Body of pancreas (tissue), 4 donors: ENCODE measurements around the gene KLHL6. TPM values are rescaled to one million over a fixed set of nuclear protein-coding genes. Genes with fewer than 3 reads are reported as not detected.

Experiments used
- ATAC-seq: fragments of 150-250 bp; one replicate; pipeline ENCODE4 v1.9.1; 2016
- DNase-seq, 4 donors: peaks; one replicate each; pipeline ENCODE4 v3.0.0-alpha.2; 2019
- H3K27ac ChIP-seq, 4 donors: fragments of 200-600 bp; sonication (generic); 1 replicate in 3 of 4; 2 replicates in 1 of 4; pipeline versions ENCODE4 v1.5.1 to v1.6.1; 2016 to 2019; ENCODE audit warnings: mild to moderate bottlenecking in 1 of 4, mixed read lengths in 1 of 4, moderate library complexity in 1 of 4
- H3K27me3 ChIP-seq, 2 donors: fragments of 200-600 bp; sonication (generic); one replicate each; pipeline ENCODE4 v1.6.0; 2016; ENCODE audit warnings: mild to moderate bottlenecking in 1 of 2
- H3K36me3 ChIP-seq, 2 donors: fragments of 200-600 bp; sonication (generic); replicated peaks in 1 of 2; 2 replicates each; pipeline ENCODE4 v1.5.1; 2016; ENCODE audit warnings: low read depth in 2 of 2; ENCODE audit not compliant: insufficient read depth in 1 of 2
- H3K4me1 ChIP-seq: fragments of 200-600 bp; sonication (generic); one replicate; pipeline ENCODE4 v1.6.0; 2016
- H3K4me3 ChIP-seq, 2 donors: fragments of 200-600 bp; sonication (generic); 1 replicate in 1 of 2; 2 replicates in 1 of 2; pipeline ENCODE4 v1.5.1; 2016 to 2019
- H3K9me3 ChIP-seq, 3 donors: fragments of 200-600 bp; sonication (generic); 1 replicate in 2 of 3; 2 replicates in 1 of 3; pipeline ENCODE4 v1.5.1; 2016
- CTCF ChIP-seq, 7 experiments: fragments of 450-650 bp in 4 of 7; fragments of 200-600 bp in 3 of 7; sonication (generic) in 3 of 7; IDR thresholded peaks; one replicate each; pipeline ENCODE4 v1.5.1; 2016 to 2019; ENCODE audit warnings: antibody characterized with exemption in 7 of 7
- POLR2A ChIP-seq, 3 donors: fragments of 450-650 bp; IDR thresholded peaks; one replicate each; pipeline ENCODE4 v1.6.1; 2016; ENCODE audit warnings: antibody characterized with exemption in 3 of 3, mild to moderate bottlenecking in 2 of 3
- WGBS, 2 donors: methylation state at CpG; one replicate each; pipeline ENCODE4 v1.1.5; 2017; 5-methylcytosine and 5-hydroxymethylcytosine counted together
- intact Hi-C: fragments of 100-400 bp; cut with DNase I; formaldehyde crosslinking; loops from one replicate; pipeline ENCODE4 v1.15.1; 2023
- total RNA-seq, 2 donors: library from RNA; depleted of rRNA; stranded (reverse); fragments of >200 nt; gene quantifications; one replicate each; pipeline ENCODE4 v1.1.0, GENCODE V29; 2016

The KLHL6 gene
- total RNA-seq, 2 donors from 2014 or later = 1.6 TPM

- DNase-seq (no peak), ATAC-seq (no peak)
Observed at GRCh38 chr3:183497313-183497712, 58.2 kb downstream of the KLHL6 start.

GRCh38 chr3:183496311-183496710 is 59.2 kb downstream of the KLHL6 start:
- no peaks in the 10 kb centered on the region for H3K36me3 ChIP-seq
- ATAC-seq (no peak), DNase-seq (no peak)
- no peak for TF ChIP-seq CTCF (IDR thresholded peaks at IDR 0.05)
- TF ChIP-seq POLR2A (IDR thresholded peaks at IDR 0.05) = no peak
- H3K4me3 ChIP-seq = no peak overlapping the region
- no peaks in the 10 kb centered on the region for H3K9me3 ChIP-seq
- H3K27me3 ChIP-seq = no peaks in the 10 kb centered on the region
- H3K4me1 ChIP-seq = no peaks in the 10 kb centered on the region
- no peak overlapping the region for H3K27ac ChIP-seq
- WGBS, 2 donors = 79 to 80% methylated on average over 1 of the region's 1 CpG
- intact Hi-C loops = no loop called here

More at GRCh38 chr3:183497313-183497712, 58.2 kb downstream of the KLHL6 start:
- Histone ChIP-seq H3K27ac (no peak overlapping the region), H3K4me3 (no peak overlapping the region), H3K9me3 (no peaks in the 10 kb centered on the region), H3K4me1 (no peaks in the 10 kb centered on the region), H3K36me3 (no peaks in the 10 kb centered on the region), H3K27me3 (no peaks in the 10 kb centered on the region)
- TF ChIP-seq POLR2A (IDR thresholded peaks at IDR 0.05) (no peak), CTCF (IDR thresholded peaks at IDR 0.05) (no peak)
- intact Hi-C loops = no loop called here
- WGBS, 2 donors = 77 to 95% methylated on average over 3 of the region's 3 CpGs

GRCh38 chr3:183494341-183494740 is 61.2 kb downstream of the KLHL6 start:
- Histone ChIP-seq H3K27ac (no peak overlapping the region), H3K9me3 (no peaks in the 10 kb centered on the region), H3K27me3 (no peaks in the 10 kb centered on the region), H3K4me1 (no peaks in the 10 kb centered on the region), H3K36me3 (no peaks in the 10 kb centered on the region), H3K4me3 (no peak overlapping the region)
- TF ChIP-seq POLR2A (IDR thresholded peaks at IDR 0.05) = no peak
- no peak for TF ChIP-seq CTCF (IDR thresholded peaks at IDR 0.05)
- ATAC-seq = no peak
- WGBS, 2 donors = 70 to 80% methylated on average over 2 of the region's 2 CpGs
- intact Hi-C loops = no loop called here
- DNase-seq = no peak

- Histone ChIP-seq H3K27ac (no peak overlapping the region), H3K4me3 (no peak overlapping the region), H3K36me3 (no peaks in the 10 kb centered on the region), H3K9me3 (no peaks in the 10 kb centered on the region), H3K27me3 (no peaks in the 10 kb centered on the region), H3K4me1 (no peaks in the 10 kb centered on the region)
- TF ChIP-seq CTCF (IDR thresholded peaks at IDR 0.05) (no peak), POLR2A (IDR thresholded peaks at IDR 0.05) (no peak)
- WGBS, 2 donors = 72 to 74% methylated on average over 4 of the region's 4 CpGs
- DNase-seq (no peak), ATAC-seq (no peak)
- intact Hi-C loops = no loop called here
Observed at GRCh38 chr3:183493296-183494045, 62.0 kb downstream of the KLHL6 start.

GRCh38 chr3:183492849-183493179 is 62.7 kb downstream of the KLHL6 start:
- 67 to 73% methylated on average over 4 of the region's 4 CpGs for WGBS, 2 donors
- TF ChIP-seq CTCF (IDR thresholded peaks at IDR 0.05) = no peak
- TF ChIP-seq POLR2A (IDR thresholded peaks at IDR 0.05) = no peak
- DNase-seq (no peak), ATAC-seq (no peak)
- intact Hi-C loops = no loop called here
- Histone ChIP-seq H3K36me3 (no peaks in the 10 kb centered on the region), H3K9me3 (no peaks in the 10 kb centered on the region), H3K4me3 (no peak overlapping the region), H3K27ac (no peak overlapping the region), H3K27me3 (no peaks in the 10 kb centered on the region), H3K4me1 (no peaks in the 10 kb centered on the region)
